Astrocyte of the cerebellum (primary cell): ENCODE measurements around the gene PRPF40B.

Source experiments
- DNase-seq: peaks from one replicate; pipeline ENCODE4 v3.0.0-alpha.2; 2011; ENCODE audit warnings: low read depth
- H3K4me3 ChIP-seq: 2 replicates; pipeline ENCODE4 v1.5.1; 2011; ENCODE audit warnings: mild to moderate bottlenecking, low read depth, low read length, moderate library complexity
- CTCF ChIP-seq: IDR thresholded peaks from 2 replicates; pipeline ENCODE4 v1.5.1; 2012; ENCODE audit warnings: low read length, low read depth, moderate library complexity, mild to moderate bottlenecking; ENCODE audit errors: missing control alignments
- in situ Hi-C: cut with HindIII; loops from 2 replicates; pipeline ENCODE4 v1.10.0; 2017; ENCODE audit warnings: low sequenced_read_pairs

PRPF40B gene

GRCh38 chr12:49659753-49660152, 36.4 kb downstream of the PRPF40B start:
- no peak overlapping the region for H3K4me3 ChIP-seq
- no peak for DNase-seq
- in situ Hi-C loops, result no loop called here
- TF ChIP-seq CTCF, result no peak

- H3K4me3 ChIP-seq, result no peak overlapping the region
- in situ Hi-C loops, result no loop called here
- no peak for TF ChIP-seq CTCF
- DNase-seq, result no peak
Observed at GRCh38 chr12:49661191-49661590, 37.8 kb downstream of the PRPF40B start.

- no peak overlapping the region for H3K4me3 ChIP-seq
- TF ChIP-seq CTCF, result no peak
- in situ Hi-C loops, result no loop called here
- no peak for DNase-seq
Observed at GRCh38 chr12:49661746-49662145, 38.4 kb downstream of the PRPF40B start.

GRCh38 chr12:49662998-49663843, 39.9 kb downstream of the PRPF40B start:
- no peak overlapping the region for H3K4me3 ChIP-seq
- TF ChIP-seq CTCF, result no peak
- no peak for DNase-seq
- in situ Hi-C loops, result no loop called here

GRCh38 chr12:49664167-49664566, 40.8 kb downstream of the PRPF40B start:
- no peak overlapping the region for H3K4me3 ChIP-seq
- in situ Hi-C loops, result no loop called here
- no peak for DNase-seq
- no peak for TF ChIP-seq CTCF

GRCh38 chr12:49664591-49665239, 41.4 kb downstream of the PRPF40B start:
- in situ Hi-C loops, result no loop called here
- TF ChIP-seq CTCF, result no peak
- H3K4me3 ChIP-seq, result no peak overlapping the region
- no peak for DNase-seq
